Activated T-cell treated with anti-CD3 and anti-CD28 coated beads, Interleukin-2, amount 50 U/mL, for 4 hours (primary cell): ENCODE results near the gene SNAP25. TPM values are rescaled to one million over a fixed set of nuclear protein-coding genes. Genes with fewer than 3 reads are reported as not detected.

ENCODE experiments used
- total RNA-seq, 3 donors: library from RNA; stranded (reverse); gene quantifications; one replicate each; pipeline ENCODE4 v1.2.1, GENCODE V29; 2021

Gene SNAP25
- total RNA-seq, 3 donors from 2014 or later: 0.10 TPM; not detected in 2

Other genes starting within 250 kb of the SNAP25 start
- 1 to 10 TPM in 2 of 3 donors, under 1 TPM in 1; 0.30 to 2.3 (median 1.6) TPM for gene ANKEF1, start 183.8 kb upstream of the SNAP25 start, total RNA-seq
- 1 to 10 TPM; 5.5 to 6.2 (median 6.0) TPM for gene MKKS, start 215.4 kb downstream of the SNAP25 start, total RNA-seq
- 1 to 10 TPM; 3.8 to 4.7 (median 4.6) TPM for gene SLX4IP, start 216.5 kb downstream of the SNAP25 start, total RNA-seq